T1000 (cell line): Measurements from ENCODE around the gene ZNF573.
A peak's percentile ranks its signal among the peaks of the same experiment; 100 is the strongest.
"Not testable (repeated sequence)": the region's sequence is repeated elsewhere in the genome, so short reads cannot be mapped to it uniquely, and the experiment has no call there.

ENCODE experiments used
- DNase-seq: peaks from one replicate; lab custom pipeline; 2025; ENCODE audit warnings: mixed read lengths; lab: John Stamatoyannopoulos, UW

Gene ZNF573

GRCh38 chr19:37779127-37780005 is at the start of gene ZNF573:
Gene ZNF573 (minus strand): TSS chr19:37779586. CDS start chr19:37773729, 5,857 bp downstream.
- DNase-seq = peak; percentile 80

GRCh38 chr19:37817180-37817981 is 38.0 kb upstream of the ZNF573 start:
- DNase-seq = peak; percentile 86

GRCh38 chr19:37815611-37816010 is 36.2 kb upstream of the ZNF573 start:
- not testable (repeated sequence) for DNase-seq

GRCh38 chr19:37813340-37813739 is 34.0 kb upstream of the ZNF573 start:
- DNase-seq = no peak

GRCh38 chr19:37809366-37809765 is 30.0 kb upstream of the ZNF573 start:
- no peak for DNase-seq

- DNase-seq = no peak
Observed at GRCh38 chr19:37803249-37803840, 24.0 kb upstream of the ZNF573 start.

GRCh38 chr19:37790244-37790925 is 11.0 kb upstream of the ZNF573 start:
- no peak for DNase-seq

- no peak for DNase-seq
Observed at GRCh38 chr19:37778613-37779126, 716 bp downstream of the ZNF573 start.

- no peak for DNase-seq
Observed at GRCh38 chr19:37770985-37771384, 8.4 kb downstream of the ZNF573 start.

- no peak for DNase-seq
Observed at GRCh38 chr19:37763488-37763887, 15.9 kb downstream of the ZNF573 start.

- DNase-seq = not testable (repeated sequence)
Observed at GRCh38 chr19:37757683-37758082, 21.7 kb downstream of the ZNF573 start.

GRCh38 chr19:37738371-37738770 is 41.0 kb downstream of the ZNF573 start:
- DNase-seq = no peak

GRCh38 chr19:37725181-37725580 is 54.2 kb downstream of the ZNF573 start:
- DNase-seq = no peak

- DNase-seq = no peak
Observed at GRCh38 chr19:37719927-37720265, 59.5 kb downstream of the ZNF573 start.

GRCh38 chr19:37719111-37719926 is 60.1 kb downstream of the ZNF573 start, which contains the start of gene ZNF607:
Gene ZNF607 (minus strand): TSS chr19:37719761. CDS start chr19:37711618, 8,143 bp downstream.
- peak; percentile 83 for DNase-seq

- no peak for DNase-seq
Observed at GRCh38 chr19:37718304-37718703, 61.1 kb downstream of the ZNF573 start.

GRCh38 chr19:37716140-37716539 is 63.2 kb downstream of the ZNF573 start:
- no peak for DNase-seq

- no peak for DNase-seq
Observed at GRCh38 chr19:37706052-37706605, 73.3 kb downstream of the ZNF573 start.

GRCh38 chr19:37699057-37699456 is 80.3 kb downstream of the ZNF573 start:
- no peak for DNase-seq

GRCh38 chr19:37698216-37698615 is 81.2 kb downstream of the ZNF573 start:
- no peak for DNase-seq
